ENCODE results near the gene FAM53A. TPM values are rescaled to one million over a fixed set of nuclear protein-coding genes. Genes with fewer than 3 reads are reported as not detected.

The FAM53A gene
- total RNA-seq, 1 donor from 2014 or later, result 3.5 TPM

DNA sequence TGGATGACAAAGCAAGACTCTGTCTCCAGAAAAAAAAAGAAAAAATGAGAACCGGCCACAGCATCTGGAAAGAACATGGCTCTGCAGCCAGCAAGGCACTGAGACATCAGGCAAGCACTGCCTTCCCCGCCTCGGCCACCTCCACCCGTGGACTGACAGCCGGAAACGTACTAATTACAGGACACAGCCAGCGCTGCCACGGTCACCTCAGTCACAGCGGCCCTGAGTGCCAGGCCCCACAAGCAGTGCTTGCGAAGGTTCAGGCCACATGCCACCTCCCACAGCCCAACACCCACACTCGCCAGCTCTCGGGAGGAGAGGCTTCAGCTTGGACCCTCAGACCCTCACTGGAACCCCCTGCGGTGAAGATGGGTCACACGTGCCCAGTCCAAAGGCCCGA lies 16.8 kb downstream of the FAM53A start:
- H3K4me1 Mint-ChIP-seq, result no peaks in the 10 kb centered on the region
- no peaks in the 10 kb centered on the region for H3K36me3 Mint-ChIP-seq (ENCODE audit: low read depth)

DNA sequence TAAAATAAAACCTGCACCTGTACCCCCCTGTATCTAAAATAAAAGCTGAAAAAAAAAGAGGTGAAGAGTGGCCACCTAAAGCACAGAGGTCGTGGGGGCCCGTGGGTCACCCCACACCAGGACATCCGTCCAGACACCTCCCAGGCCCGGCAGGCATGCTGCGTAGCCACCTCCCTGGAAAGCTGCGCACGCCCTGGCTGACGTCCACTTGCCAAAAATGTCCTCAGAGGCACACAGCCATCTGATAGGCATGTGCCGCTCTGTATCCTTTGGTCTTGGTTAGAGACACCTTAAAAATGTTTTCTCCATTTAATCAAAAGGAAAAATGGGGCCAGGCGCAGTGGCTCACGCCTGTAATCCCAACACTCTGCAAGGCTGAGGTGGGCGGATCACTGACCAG lies 17.7 kb downstream of the FAM53A start:
- H3K4me1 Mint-ChIP-seq, result no peaks in the 10 kb centered on the region
- DNase-seq, result no peak
- intact Hi-C loops (cut with micrococcal nuclease), result no loop called here
- H3K9me3 Mint-ChIP-seq, result no peaks in the 10 kb centered on the region
- no peaks in the 10 kb centered on the region for H3K36me3 Mint-ChIP-seq (ENCODE audit: low read depth)
- no peaks in the 10 kb centered on the region for H3K27me3 Mint-ChIP-seq
- no peak overlapping the region for H3K4me3 Mint-ChIP-seq
- H3K27ac Mint-ChIP-seq, result no peak overlapping the region

More for the DNA sequence above, 16.8 kb downstream of the FAM53A start:
- no peaks in the 10 kb centered on the region for H3K27me3 Mint-ChIP-seq
- no peak overlapping the region for H3K27ac Mint-ChIP-seq
- DNase-seq, result no peak
- intact Hi-C loops (cut with micrococcal nuclease), result no loop called here
- no peak overlapping the region for H3K4me3 Mint-ChIP-seq
- H3K9me3 Mint-ChIP-seq, result no peaks in the 10 kb centered on the region

DNA sequence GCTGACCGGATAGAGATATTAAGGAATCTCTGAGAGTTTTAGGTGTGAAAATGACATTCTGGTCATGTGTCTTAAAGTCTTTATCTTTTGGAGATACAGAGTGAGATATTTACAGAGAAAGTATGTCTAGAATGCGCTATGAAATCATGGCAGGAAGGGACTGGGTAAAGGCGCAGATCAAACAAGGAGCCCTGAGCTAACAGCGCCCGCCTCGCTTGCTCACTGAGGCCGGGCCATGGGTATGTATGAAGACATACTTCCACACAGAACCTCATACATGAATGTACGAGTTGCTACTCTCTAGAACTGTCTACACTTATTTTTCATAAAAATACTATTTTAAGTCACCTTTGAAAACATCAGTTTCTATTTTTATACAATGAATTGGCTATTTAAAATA lies 20.0 kb downstream of the FAM53A start:
- H3K4me1 Mint-ChIP-seq, result no peaks in the 10 kb centered on the region
- H3K9me3 Mint-ChIP-seq, result no peaks in the 10 kb centered on the region
- no peak overlapping the region for H3K27ac Mint-ChIP-seq
- no peak for DNase-seq
- intact Hi-C loops (cut with micrococcal nuclease), result no loop called here
- H3K36me3 Mint-ChIP-seq (ENCODE audit: low read depth), result no peaks in the 10 kb centered on the region
- no peak overlapping the region for H3K4me3 Mint-ChIP-seq
- H3K27me3 Mint-ChIP-seq, result no peaks in the 10 kb centered on the region

DNA sequence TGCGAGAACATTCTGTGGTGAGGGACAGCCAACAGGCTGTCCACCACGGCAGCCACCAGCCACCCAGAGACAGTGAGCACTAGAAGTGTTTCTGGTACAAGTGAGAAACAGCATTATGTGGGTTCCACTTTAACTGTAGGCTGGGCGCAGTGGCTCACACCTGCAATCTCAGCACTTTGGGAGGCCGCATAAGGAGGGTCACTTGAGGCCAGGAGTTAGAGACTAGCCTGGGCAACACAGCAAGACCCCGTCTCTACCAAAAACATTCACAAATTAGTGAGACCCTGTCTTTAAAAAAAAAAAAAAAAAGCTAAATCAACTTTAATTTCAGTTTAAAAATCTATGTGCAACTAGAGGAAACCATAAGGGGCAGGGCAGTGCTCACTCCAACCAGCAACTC lies 20.6 kb downstream of the FAM53A start:
- no peak overlapping the region for H3K4me3 Mint-ChIP-seq
- H3K27ac Mint-ChIP-seq, result no peak overlapping the region
- DNase-seq, result no peak

DNA sequence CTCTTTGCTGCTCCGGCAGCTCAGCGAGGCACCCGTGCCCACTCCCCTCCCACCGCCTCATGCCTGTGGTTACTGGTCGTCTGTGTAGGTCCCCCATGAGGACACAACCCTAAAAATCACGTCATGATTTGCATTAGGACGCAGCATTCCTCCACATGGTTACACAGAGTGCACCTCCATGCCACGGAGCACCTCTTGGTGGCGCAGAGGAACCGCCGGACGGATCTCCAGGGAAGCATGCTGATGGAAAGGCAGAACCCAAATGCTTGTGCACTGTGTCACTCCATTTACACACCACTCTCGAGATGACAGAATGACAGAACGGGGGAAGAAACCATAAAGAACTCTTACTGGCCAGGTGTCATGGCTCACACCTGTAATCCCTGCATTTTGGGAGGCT lies 22.4 kb downstream of the FAM53A start:
- H3K4me3 Mint-ChIP-seq, result no peak overlapping the region
- no peak for DNase-seq
- intact Hi-C loops (cut with micrococcal nuclease), result no loop called here
- H3K9me3 Mint-ChIP-seq, result no peaks in the 10 kb centered on the region
- no peaks in the 10 kb centered on the region for H3K4me1 Mint-ChIP-seq
- no peaks in the 10 kb centered on the region for H3K27me3 Mint-ChIP-seq
- no peak overlapping the region for H3K27ac Mint-ChIP-seq
- no peaks in the 10 kb centered on the region for H3K36me3 Mint-ChIP-seq (ENCODE audit: low read depth)

More for the DNA sequence above, 20.6 kb downstream of the FAM53A start:
- Mint-ChIP-seq H3K27me3 (no peaks in the 10 kb centered on the region), H3K9me3 (no peaks in the 10 kb centered on the region), H3K36me3 (ENCODE audit: low read depth) (no peaks in the 10 kb centered on the region), H3K4me1 (no peaks in the 10 kb centered on the region)
- intact Hi-C loops (cut with micrococcal nuclease), result no loop called here

DNA sequence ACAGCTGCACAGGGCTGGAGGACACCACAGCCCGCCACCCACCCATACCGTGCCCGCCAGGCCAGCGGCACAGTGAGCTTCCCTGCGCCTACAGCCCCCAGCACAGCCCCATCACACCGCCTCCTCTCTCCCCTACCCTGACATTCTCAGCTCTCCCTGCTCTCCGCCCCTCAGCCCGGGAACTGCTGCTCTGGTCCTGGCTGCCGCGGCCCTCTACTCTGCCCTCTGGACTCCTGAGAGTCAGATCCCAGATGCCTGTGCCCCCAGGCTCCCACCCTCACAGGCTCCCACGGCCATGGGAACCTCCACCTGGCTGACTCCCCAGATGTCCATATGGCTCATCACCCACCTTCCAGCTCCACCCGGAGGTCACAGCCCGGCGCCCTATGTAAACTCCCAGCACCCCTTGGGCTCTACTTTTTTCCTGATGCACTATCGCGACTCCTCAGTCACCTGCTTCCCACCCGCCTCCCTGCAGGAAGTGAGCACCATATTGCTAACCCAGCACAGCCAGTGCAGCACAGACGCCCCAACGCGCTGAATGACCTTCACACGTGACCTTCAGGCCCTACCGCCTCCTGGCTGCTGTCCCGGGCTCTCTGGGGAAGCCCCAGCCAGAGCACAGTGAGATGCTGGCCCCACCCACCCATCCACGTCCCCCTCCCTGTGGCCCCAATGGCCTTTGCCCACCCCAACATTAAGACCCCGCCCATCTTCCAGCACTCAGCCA lies 23.0 kb downstream of the FAM53A start:
- H3K9me3 Mint-ChIP-seq, result no peaks in the 10 kb centered on the region
- intact Hi-C loops (cut with micrococcal nuclease), result no loop called here
- H3K27me3 Mint-ChIP-seq, result no peaks in the 10 kb centered on the region
- no peak overlapping the region for H3K4me3 Mint-ChIP-seq
- H3K4me1 Mint-ChIP-seq, result no peaks in the 10 kb centered on the region
- no peak overlapping the region for H3K27ac Mint-ChIP-seq
- DNase-seq, result no peak
- H3K36me3 Mint-ChIP-seq (ENCODE audit: low read depth), result no peaks in the 10 kb centered on the region

- H3K4me3 Mint-ChIP-seq, result no peak overlapping the region
- intact Hi-C loops (cut with micrococcal nuclease), result no loop called here
- H3K4me1 Mint-ChIP-seq, result no peaks in the 10 kb centered on the region
- H3K9me3 Mint-ChIP-seq, result no peaks in the 10 kb centered on the region
- DNase-seq, result no peak
- no peaks in the 10 kb centered on the region for H3K27me3 Mint-ChIP-seq
- no peaks in the 10 kb centered on the region for H3K36me3 Mint-ChIP-seq (ENCODE audit: low read depth)
- H3K27ac Mint-ChIP-seq, result no peak overlapping the region
Measured at GRCh38 chr4:1659104-1660043, 24.7 kb downstream of the FAM53A start.

GRCh38 chr4:1658581-1658980 lies 25.5 kb downstream of the FAM53A start:
- Mint-ChIP-seq H3K27me3 (no peaks in the 10 kb centered on the region), H3K4me3 (no peak overlapping the region), H3K27ac (no peak overlapping the region), H3K36me3 (ENCODE audit: low read depth) (no peaks in the 10 kb centered on the region), H3K4me1 (no peaks in the 10 kb centered on the region), H3K9me3 (no peaks in the 10 kb centered on the region)
- no peak for DNase-seq
- intact Hi-C loops (cut with micrococcal nuclease), result no loop called here

DNA sequence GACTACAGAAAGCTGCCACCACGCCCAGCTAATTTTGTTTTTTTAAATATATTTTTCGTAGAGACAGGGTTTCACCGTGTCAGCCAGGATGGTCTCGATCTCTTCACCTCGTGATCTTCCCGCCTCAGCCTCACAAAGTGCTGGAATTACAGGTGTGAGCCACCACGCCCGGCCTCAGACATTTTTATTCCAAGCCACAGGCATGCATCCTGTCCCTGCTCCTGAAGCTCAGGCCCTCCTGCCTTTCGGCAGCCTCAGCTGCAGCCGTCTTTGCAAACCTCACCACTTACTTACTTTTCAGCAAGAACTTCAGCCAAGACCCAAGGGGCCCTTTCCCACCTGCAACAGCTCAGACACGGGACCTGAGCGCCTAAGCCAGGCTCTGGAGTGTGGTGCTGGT lies 26.0 kb downstream of the FAM53A start:
- H3K27me3 Mint-ChIP-seq, result no peaks in the 10 kb centered on the region
- intact Hi-C loops (cut with micrococcal nuclease), result no loop called here
- H3K9me3 Mint-ChIP-seq, result no peaks in the 10 kb centered on the region

GRCh38 chr4:1656986-1657385 lies 27.1 kb downstream of the FAM53A start:
- intact Hi-C loops (cut with micrococcal nuclease), result no loop called here
- no peak for DNase-seq
- H3K4me3 Mint-ChIP-seq, result no peak overlapping the region
- no peak overlapping the region for H3K27ac Mint-ChIP-seq
- no peaks in the 10 kb centered on the region for H3K27me3 Mint-ChIP-seq
- no peaks in the 10 kb centered on the region for H3K4me1 Mint-ChIP-seq
- no peaks in the 10 kb centered on the region for H3K9me3 Mint-ChIP-seq
- H3K36me3 Mint-ChIP-seq (ENCODE audit: low read depth), result no peaks in the 10 kb centered on the region

More for the DNA sequence above, 26.0 kb downstream of the FAM53A start:
- Mint-ChIP-seq H3K4me3 (no peak overlapping the region), H3K36me3 (ENCODE audit: low read depth) (no peaks in the 10 kb centered on the region), H3K27ac (no peak overlapping the region), H3K4me1 (no peaks in the 10 kb centered on the region)
- DNase-seq, result no peak

DNA sequence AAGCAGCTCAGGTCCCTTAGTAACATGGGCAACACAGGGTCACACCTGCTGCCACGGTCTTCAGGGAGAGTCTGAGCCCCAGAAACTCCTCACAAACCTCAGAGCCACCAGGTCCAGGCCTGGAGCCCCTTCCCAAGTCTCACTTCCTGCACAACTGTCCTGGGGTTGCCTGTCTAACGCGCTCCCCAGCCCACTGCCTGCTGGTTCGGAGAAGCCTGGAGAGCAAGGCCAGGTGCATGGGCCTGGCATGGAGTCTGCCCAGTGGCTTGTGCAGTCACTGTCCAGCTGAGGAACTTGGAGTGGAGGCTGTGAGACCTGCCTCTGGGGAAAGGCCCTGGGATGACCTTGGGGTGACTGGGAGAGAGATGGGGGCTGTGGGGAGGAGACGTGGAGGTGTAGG lies 28.0 kb downstream of the FAM53A start:
- no peak overlapping the region for H3K27ac Mint-ChIP-seq
- no peaks in the 10 kb centered on the region for H3K36me3 Mint-ChIP-seq (ENCODE audit: low read depth)
- intact Hi-C loops (cut with micrococcal nuclease), result no loop called here
- no peak for DNase-seq
- no peaks in the 10 kb centered on the region for H3K27me3 Mint-ChIP-seq
- no peaks in the 10 kb centered on the region for H3K9me3 Mint-ChIP-seq
- no peaks in the 10 kb centered on the region for H3K4me1 Mint-ChIP-seq
- H3K4me3 Mint-ChIP-seq, result no peak overlapping the region

DNA sequence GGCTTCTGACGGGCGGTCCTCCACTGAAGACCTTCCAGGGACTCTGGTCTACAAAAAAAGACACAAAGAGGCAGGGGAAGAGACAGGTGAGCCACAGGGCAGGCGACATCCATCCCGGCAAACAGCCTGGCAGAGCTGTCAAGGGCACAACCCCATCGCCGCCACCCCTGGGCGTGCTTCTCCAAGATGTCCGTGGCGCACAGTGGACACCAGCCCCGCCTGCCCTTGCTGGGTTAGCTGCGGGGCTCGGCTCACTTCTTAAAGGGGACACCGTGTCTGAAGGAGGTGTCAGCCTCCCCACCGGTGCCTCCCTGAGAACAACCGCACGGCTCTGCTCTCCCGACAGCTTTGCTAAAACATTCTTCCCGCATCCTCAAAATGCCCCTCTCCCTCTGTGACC lies 28.4 kb downstream of the FAM53A start:
- Mint-ChIP-seq H3K27ac (no peak overlapping the region), H3K4me3 (no peak overlapping the region), H3K36me3 (ENCODE audit: low read depth) (no peaks in the 10 kb centered on the region), H3K27me3 (no peaks in the 10 kb centered on the region), H3K9me3 (no peaks in the 10 kb centered on the region), H3K4me1 (no peaks in the 10 kb centered on the region)
- intact Hi-C loops (cut with micrococcal nuclease), result no loop called here
- DNase-seq, result no peak

DNA sequence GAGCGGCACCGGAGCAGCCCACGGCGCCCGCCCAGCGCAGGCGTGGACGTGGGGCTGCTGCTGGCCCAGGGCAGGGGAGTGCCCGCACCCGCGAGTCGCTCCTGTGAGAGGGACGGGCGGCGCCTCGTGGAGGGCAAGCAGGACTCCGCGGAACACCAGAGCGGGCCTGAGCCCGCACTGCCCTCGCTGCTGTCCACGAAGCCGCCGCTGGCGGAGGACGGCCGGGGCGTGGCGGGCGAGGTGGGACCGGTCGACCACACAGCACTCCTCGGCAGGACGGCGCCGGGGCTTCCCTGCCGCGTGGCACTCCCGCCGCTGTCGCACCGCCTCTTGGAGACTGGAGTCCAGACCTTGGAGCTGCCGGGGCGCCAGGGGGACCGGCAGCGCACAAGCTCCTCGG lies 29.0 kb downstream of the FAM53A start:
- Mint-ChIP-seq H3K36me3 (ENCODE audit: low read depth) (no peaks in the 10 kb centered on the region), H3K27me3 (no peaks in the 10 kb centered on the region), H3K27ac (no peak overlapping the region), H3K9me3 (no peaks in the 10 kb centered on the region), H3K4me3 (no peak overlapping the region), H3K4me1 (no peaks in the 10 kb centered on the region)
- intact Hi-C loops (cut with micrococcal nuclease), result no loop called here
- no peak for DNase-seq

DNA sequence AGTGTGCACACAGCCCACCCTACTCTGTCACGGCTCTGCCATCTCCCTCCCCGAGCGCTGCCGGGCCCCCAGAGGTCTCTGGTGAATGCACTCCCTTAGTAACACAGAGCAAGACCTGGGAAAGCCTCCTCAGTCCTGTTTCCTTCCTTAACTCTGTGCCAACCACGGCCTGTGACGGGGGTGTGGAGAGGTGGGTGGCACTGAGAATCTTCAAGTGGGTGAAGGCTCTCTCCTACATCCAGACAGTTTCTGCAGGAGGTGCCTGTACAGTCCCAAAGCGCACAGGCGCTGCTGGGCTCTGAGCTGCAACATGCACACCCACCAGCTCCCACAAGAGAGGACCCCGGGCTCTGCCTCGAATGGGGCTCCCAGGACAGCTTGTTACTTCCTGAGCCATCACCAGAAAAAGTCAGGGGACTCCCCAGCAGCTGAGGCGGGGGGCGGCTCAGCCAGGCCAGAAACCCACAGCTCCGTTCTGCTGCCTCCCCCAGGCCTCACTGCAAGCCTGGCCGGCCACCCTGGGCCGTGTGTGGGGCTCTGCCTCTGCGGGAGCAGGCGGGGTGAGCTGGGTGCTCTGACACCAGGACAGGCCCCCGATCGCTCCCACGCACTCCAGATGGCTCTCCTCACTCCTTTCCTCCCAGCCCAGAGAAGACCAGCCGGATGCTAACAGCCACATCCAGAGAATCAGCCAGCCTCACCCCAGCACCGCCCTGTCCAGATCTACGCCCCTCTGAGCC lies 29.7 kb downstream of the FAM53A start:
- H3K4me1 Mint-ChIP-seq, result no peaks in the 10 kb centered on the region
- no peak for DNase-seq
- no peaks in the 10 kb centered on the region for H3K27me3 Mint-ChIP-seq
- H3K27ac Mint-ChIP-seq, result no peak overlapping the region
- H3K36me3 Mint-ChIP-seq (ENCODE audit: low read depth), result no peaks in the 10 kb centered on the region
- H3K9me3 Mint-ChIP-seq, result no peaks in the 10 kb centered on the region
- no peak overlapping the region for H3K4me3 Mint-ChIP-seq
- intact Hi-C loops (cut with micrococcal nuclease), result no loop called here
